HL-60 (cell line): ENCODE measurements around the gene TAS2R43.

Experiments
- GABPA ChIP-seq: IDR thresholded peaks from 2 replicates; pipeline ENCODE4 v1.6.1; 2012; ENCODE audit warnings: low read depth
- TF ChIP-seq, protein P1 (sequence below): IDR thresholded peaks from one replicate; pipeline ENCODE4 v1.5.1; 2011; ENCODE audit warnings: low read length, control low read depth, inconsistent platforms; ENCODE audit not compliant: insufficient read depth

DNA sequence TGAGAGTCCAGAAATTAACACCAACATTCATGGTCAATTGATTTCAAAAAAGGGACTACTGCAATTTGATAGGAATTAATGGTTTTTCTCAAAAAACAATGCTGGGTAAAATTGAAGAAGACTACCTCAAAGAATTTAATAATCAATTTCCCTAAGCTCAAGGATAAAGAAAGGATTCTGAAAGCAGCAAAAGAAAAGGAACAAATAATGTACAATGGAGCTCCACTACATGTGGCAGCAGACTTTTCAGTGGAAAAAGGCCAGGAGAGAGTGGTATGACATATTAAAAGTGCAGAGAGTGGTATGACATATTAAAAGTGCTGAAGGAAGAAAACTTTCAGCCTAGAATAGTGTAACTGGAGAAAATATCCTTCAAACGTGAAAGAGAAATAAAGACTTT lies 15.6 kb upstream of the TAS2R43 start:
- TF ChIP-seq, protein P1, sequence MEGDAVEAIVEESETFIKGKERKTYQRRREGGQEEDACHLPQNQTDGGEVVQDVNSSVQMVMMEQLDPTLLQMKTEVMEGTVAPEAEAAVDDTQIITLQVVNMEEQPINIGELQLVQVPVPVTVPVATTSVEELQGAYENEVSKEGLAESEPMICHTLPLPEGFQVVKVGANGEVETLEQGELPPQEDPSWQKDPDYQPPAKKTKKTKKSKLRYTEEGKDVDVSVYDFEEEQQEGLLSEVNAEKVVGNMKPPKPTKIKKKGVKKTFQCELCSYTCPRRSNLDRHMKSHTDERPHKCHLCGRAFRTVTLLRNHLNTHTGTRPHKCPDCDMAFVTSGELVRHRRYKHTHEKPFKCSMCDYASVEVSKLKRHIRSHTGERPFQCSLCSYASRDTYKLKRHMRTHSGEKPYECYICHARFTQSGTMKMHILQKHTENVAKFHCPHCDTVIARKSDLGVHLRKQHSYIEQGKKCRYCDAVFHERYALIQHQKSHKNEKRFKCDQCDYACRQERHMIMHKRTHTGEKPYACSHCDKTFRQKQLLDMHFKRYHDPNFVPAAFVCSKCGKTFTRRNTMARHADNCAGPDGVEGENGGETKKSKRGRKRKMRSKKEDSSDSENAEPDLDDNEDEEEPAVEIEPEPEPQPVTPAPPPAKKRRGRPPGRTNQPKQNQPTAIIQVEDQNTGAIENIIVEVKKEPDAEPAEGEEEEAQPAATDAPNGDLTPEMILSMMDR: no peak
- TF ChIP-seq GABPA: no peak
